OCI-LY7 (cell line): ENCODE measurements around the gene FBXW8. TPM values are rescaled to one million over a fixed set of nuclear protein-coding genes. Genes with fewer than 3 reads are reported as not detected.
A peak's percentile ranks its signal among the peaks of the same experiment; 100 is the strongest.

Experiments used
- BruUV-seq: library from RNA; stranded (reverse); fragments of 400-500 nt; replicated peaks from 2 replicates; lab custom pipeline; 2021; lab: Mats Ljungman, UMichigan
- CTCF ChIA-PET: fragments of 300-600 bp; sonication (Branson Sonifier 250); formaldehyde crosslinking; loops from one replicate; lab custom pipeline; 2022; ENCODE audit warnings: antibody characterized with exemption; ENCODE audit not compliant: unreplicated experiment; lab: Charles Lee
- POLR2A ChIA-PET: fragments of 300-600 bp; sonication (Branson Sonifier 250); formaldehyde crosslinking; loops from one replicate; lab custom pipeline; 2022; ENCODE audit warnings: antibody characterized with exemption; lab: Charles Lee
- DNase-seq: peaks from one replicate; pipeline ENCODE4 v3.0.0-alpha.2; 2015; ENCODE audit warnings: low spot score
- H2AFZ ChIP-seq: fragments of 200-600 bp; sonication (generic), shearing (Covaris generic); 2 replicates; pipeline ENCODE4 v1.6.1; 2014; ENCODE audit warnings: mild to moderate bottlenecking, antibody characterized with exemption, low read length, moderate library complexity
- H3K27ac ChIP-seq: fragments of 200-600 bp; sonication (generic); 2 replicates; pipeline ENCODE4 v1.5.1; 2014; ENCODE audit warnings: mixed run types, low read depth, mild to moderate bottlenecking, moderate library complexity, low read length, inconsistent platforms; ENCODE audit not compliant: poor library complexity, severe bottlenecking
- H3K36me3 ChIP-seq: fragments of 200-600 bp; sonication (generic); 2 replicates; pipeline ENCODE4 v1.6.1; 2014; ENCODE audit warnings: mild to moderate bottlenecking, antibody characterized with exemption, low read length, moderate library complexity, mixed read lengths; ENCODE audit not compliant: insufficient read depth
- H3K4me1 ChIP-seq: fragments of 200-600 bp; sonication (generic); 2 replicates; pipeline ENCODE4 v1.5.1; 2014; ENCODE audit warnings: mild to moderate bottlenecking, low read length; ENCODE audit not compliant: insufficient read depth, poor library complexity, severe bottlenecking
- H3K4me2 ChIP-seq: fragments of 200-600 bp; sonication (generic); 2 replicates; pipeline ENCODE4 v1.6.1; 2014; ENCODE audit warnings: mild to moderate bottlenecking, low read length
- H3K4me3 ChIP-seq: fragments of 200-600 bp; sonication (generic); 2 replicates; pipeline ENCODE4 v1.5.1; 2014; ENCODE audit warnings: mild to moderate bottlenecking, low read depth, low read length; ENCODE audit not compliant: poor library complexity, severe bottlenecking
- H3K79me2 ChIP-seq: fragments of 200-600 bp; sonication (generic); 2 replicates; pipeline ENCODE4 v1.6.1; 2016; ENCODE audit warnings: low read depth, mild to moderate bottlenecking, low read length, moderate library complexity, mixed read lengths; ENCODE audit not compliant: insufficient read depth
- H3K9me2 ChIP-seq: fragments of 200-600 bp; sonication (generic); 2 replicates; pipeline ENCODE4 v1.6.1; 2016; ENCODE audit warnings: mild to moderate bottlenecking, low read length, mixed read lengths; ENCODE audit not compliant: insufficient read depth
- H3K9me3 ChIP-seq: fragments of 200-600 bp; sonication (generic); 2 replicates; pipeline ENCODE4 v1.6.1; 2014; ENCODE audit warnings: mild to moderate bottlenecking, mixed run types, low read length, mixed read lengths
- H4K20me1 ChIP-seq: fragments of 200-600 bp; sonication (generic); 2 replicates; pipeline ENCODE4 v1.6.1; 2014; ENCODE audit warnings: mild to moderate bottlenecking, antibody characterized with exemption, low read length, moderate library complexity, mixed read lengths; ENCODE audit not compliant: insufficient read depth
- EZH2phosphoT487 ChIP-seq: fragments of 200-600 bp; sonication (generic); IDR thresholded peaks from 2 replicates; pipeline ENCODE4 v1.6.1; 2018; ENCODE audit warnings: low read depth, borderline replicate concordance, mild to moderate bottlenecking, mixed run types, antibody characterized with exemption, low read length, moderate library complexity, mixed read lengths
- intact Hi-C: fragments of 100-400 bp; cut with micrococcal nuclease; formaldehyde crosslinking; loops from one replicate; pipeline ENCODE4 v1.10.0; 2022; ENCODE audit not compliant: unreplicated experiment
- total RNA-seq, 2 experiments: library from RNA; depleted of rRNA in 1 of 2; stranded (reverse); fragments of >200 nt in 1 of 2; shearing (Covaris generic) in 1 of 2; gene quantifications; 2 replicates each; pipeline ENCODE4 v1.2.3, GENCODE V29; 2014 to 2022
- TF ChIP-seq, protein P1 (sequence below): fragments of 200-600 bp; sonication (generic); conservative IDR thresholded peaks from 2 replicates; pipeline ENCODE4 v1.5.1; 2014; ENCODE audit warnings: mild to moderate bottlenecking, antibody characterized with exemption, low read length, moderate library complexity, mixed read lengths

The FBXW8 gene
- total RNA-seq, 2 experiments from 2014 or later, result 29.8 to 34.0 TPM

DNA sequence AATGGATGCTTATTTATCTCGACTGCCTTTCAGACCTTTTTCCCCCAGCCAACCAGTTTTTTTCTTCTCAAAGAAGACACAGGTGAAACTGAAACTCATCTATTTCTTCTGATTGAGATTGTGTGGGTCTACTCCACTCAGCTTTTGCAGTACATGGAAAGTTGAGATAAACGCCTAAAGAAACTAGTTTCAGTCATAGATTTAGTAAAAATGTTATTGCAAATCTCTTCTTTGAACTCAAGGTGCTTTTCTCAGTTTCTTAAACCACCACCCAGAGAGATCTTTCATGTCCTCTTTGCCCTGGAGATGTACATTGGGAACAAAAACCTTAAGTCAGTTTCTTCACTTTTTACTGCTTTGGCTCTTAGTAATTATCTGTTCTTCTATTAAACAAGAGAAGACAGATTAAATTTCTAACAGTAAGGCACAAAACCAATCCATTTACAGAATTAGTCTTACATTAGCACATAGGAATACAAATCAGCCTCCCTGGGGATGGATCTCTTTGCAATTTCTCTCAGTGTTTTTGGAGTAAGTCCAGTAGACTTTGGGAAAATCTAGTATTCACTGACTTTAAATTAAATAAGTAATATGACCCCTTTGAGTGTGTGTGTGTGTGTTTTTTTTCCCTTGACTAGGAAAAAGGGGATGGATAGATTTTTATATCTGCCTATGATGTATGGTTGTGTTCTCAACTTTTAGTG lies 11.6 kb downstream of the FBXW8 start:
- BruUV-seq, result no TSS peak
- Histone ChIP-seq H2AFZ (no peak overlapping the region), H3K27ac (peak overlapping the region; percentile 39), H4K20me1 (peaks cover 7% of the 10 kb centered on the region; the same call in 1 of the 2 replicates), H3K4me3 (no peak overlapping the region), H3K4me2 (peak overlapping the region; percentile 4; the same call in 1 of the 2 replicates), H3K79me2 (no peaks in the 10 kb centered on the region), H3K9me3 (no peaks in the 10 kb centered on the region), H3K9me2 (no peaks in the 10 kb centered on the region), H3K36me3 (peaks cover 14% of the 10 kb centered on the region), H3K4me1 (peaks cover 44% of the 10 kb centered on the region)
- ChIA-PET CTCF (no interaction called here), POLR2A (interaction anchor here (0.9 to 1.7 kb wide), 2 partner anchors 21 to 23 kb away, joined by 3 read pairs; no protein-coding TSS in a partner anchor)
- intact Hi-C loops, result no loop called here
- TF ChIP-seq, protein P1, sequence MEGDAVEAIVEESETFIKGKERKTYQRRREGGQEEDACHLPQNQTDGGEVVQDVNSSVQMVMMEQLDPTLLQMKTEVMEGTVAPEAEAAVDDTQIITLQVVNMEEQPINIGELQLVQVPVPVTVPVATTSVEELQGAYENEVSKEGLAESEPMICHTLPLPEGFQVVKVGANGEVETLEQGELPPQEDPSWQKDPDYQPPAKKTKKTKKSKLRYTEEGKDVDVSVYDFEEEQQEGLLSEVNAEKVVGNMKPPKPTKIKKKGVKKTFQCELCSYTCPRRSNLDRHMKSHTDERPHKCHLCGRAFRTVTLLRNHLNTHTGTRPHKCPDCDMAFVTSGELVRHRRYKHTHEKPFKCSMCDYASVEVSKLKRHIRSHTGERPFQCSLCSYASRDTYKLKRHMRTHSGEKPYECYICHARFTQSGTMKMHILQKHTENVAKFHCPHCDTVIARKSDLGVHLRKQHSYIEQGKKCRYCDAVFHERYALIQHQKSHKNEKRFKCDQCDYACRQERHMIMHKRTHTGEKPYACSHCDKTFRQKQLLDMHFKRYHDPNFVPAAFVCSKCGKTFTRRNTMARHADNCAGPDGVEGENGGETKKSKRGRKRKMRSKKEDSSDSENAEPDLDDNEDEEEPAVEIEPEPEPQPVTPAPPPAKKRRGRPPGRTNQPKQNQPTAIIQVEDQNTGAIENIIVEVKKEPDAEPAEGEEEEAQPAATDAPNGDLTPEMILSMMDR, result no peak
- no peak for TF ChIP-seq EZH2phosphoT487
- DNase-seq, result peak; percentile 25

DNA sequence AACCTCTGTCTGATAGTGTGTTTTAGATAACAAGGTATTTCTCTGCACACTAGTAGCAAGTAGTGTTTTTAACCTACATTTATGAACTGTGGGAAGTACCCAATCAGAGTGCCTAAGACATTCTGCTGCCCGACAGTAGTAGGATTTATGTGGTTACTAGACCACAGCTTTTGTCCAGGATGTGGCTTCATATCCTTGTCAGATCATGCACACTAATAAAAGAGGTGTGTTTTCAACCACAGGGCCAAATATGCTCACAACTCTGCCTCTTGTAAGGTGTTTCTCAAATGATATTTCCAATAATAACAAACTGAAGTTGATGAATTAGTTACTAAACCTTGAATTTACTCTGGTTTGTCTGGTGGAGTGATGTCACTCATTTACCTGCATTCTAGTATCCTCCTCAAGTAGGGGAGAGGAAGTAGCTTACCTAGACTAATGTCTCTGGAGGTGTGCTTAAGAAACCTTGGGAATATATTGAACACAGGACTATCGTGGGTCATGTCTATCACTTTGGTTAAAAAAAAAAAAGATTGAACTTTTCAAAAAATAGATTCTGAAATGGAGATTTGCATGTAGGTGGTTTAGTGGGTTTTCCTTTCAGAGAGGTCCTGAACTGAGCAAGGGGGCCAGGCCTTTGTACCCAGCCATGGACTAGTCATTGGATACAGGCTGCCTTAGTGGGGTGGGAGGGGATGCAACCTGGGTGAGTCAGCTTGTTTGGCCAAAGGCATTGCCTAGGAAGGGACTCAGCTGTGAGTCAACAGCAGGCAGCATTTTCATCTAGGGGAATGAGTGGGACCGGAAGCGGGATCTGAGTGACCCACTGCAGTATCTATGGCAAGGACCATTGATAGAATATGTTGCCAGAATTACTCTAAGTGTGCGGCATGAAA lies 14.1 kb downstream of the FBXW8 start:
- Histone ChIP-seq H2AFZ (no peak overlapping the region), H3K9me3 (no peaks in the 10 kb centered on the region), H3K4me1 (peaks cover 44% of the 10 kb centered on the region), H3K4me2 (peak overlapping the region; percentile 52), H3K27ac (peak overlapping the region; percentile 37), H3K79me2 (no peaks in the 10 kb centered on the region), H4K20me1 (peaks cover 7% of the 10 kb centered on the region; the same call in 1 of the 2 replicates), H3K9me2 (no peaks in the 10 kb centered on the region), H3K4me3 (peak overlapping the region; percentile 6), H3K36me3 (peaks cover 23% of the 10 kb centered on the region; the same call in 1 of the 2 replicates)
- intact Hi-C loops, result no loop called here
- ChIA-PET CTCF (interaction anchor here (1.5 kb wide), 1 partner anchor 11 kb away, joined by 4 read pairs; no protein-coding TSS in a partner anchor), POLR2A (interaction anchor here (0.7 to 1.4 kb wide), 3 partner anchors 12 to 56 kb away, joined by 3 to 4 read pairs (median 4); no protein-coding TSS in a partner anchor)
- peak; percentile 83 for DNase-seq
- TF ChIP-seq, protein P1, result no peak
- TF ChIP-seq EZH2phosphoT487, result no peak
- BruUV-seq, result no TSS peak
